Airway epithelial cell (primary cell): ENCODE results near the gene MED1. TPM values are rescaled to one million over a fixed set of nuclear protein-coding genes. Genes with fewer than 3 reads are reported as not detected.

Experiments used
- total RNA-seq: library from RNA; depleted of rRNA; stranded (reverse); fragments of >200 nt; gene quantifications from 2 replicates; pipeline ENCODE4 v1.2.3, GENCODE V29; 2015

The MED1 gene
- total RNA-seq, result 20.0 and 22.4 TPM in 2 replicates

GRCh38 chr17:39450847-39451581 lies at the start of gene MED1:
MED1 (minus strand) TSS chr17:39451263; CDS start chr17:39451062, 201 bp downstream.

GRCh38 chr17:39461113-39461925 lies 10.3 kb upstream of the MED1 start, which contains the start of gene CDK12:
CDK12 (plus strand) TSS chr17:39461486; CDS start chr17:39462072, 586 bp downstream.

DNA sequence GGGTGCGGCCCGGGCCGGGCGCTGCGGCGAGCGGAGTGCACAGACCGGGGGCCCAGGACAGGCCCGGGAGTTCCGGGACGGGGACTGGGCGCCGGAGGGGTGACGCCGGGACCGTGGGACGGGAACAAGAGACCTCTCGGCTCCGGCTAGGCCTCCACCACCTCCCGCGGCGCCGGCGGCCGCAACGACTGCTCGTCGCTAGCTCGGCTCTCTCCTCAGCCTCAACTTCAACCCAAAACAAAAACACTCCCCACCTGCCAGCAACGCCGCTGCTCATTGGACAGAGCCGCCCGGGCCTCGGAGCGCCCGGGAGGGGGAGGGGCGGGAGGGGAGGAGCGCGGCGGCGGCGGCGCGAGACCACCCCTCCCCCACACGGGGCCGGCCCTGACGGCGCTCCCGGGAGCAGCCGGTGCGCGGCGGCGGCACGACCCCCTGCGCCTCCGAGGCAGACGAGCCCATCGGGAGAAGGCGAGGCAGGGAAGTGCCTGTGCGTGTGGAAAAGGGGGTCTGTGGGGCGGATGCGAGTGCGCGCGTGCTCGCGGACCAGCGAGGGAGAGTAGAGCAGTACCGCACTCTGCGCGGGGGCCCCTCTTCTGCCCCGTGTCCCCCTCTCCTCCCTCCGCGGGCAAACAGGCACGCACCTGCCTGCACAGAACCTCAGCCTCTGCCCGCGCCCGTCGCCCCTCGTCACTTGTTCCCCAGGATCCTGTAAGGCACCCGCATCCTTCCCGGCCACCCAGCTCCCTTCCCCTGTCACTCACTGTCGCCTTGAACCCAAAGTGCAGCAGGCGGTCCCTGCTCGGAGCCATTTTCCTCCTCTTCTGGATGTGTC lies 49.4 kb downstream of the MED1 start, which contains the start of gene FBXL20:
Gene FBXL20 (minus strand): TSS at position 215 of the 832 bp plus-strand sequence. CDS start 224 bp downstream, outside the sequence.

Other genes with a start within 250 kb of the MED1 start
- gene STAC2, start 225.3 kb downstream of the MED1 start, total RNA-seq, result not detected in 2 replicates
- 4.9 and 6.1 TPM in 2 replicates for gene FBXL20, start 49.6 kb downstream of the MED1 start, total RNA-seq
- 20.0 and 27.1 TPM in 2 replicates for gene CDK12, start 10.2 kb upstream of the MED1 start, total RNA-seq
- gene NEUROD2, start 156.7 kb upstream of the MED1 start, total RNA-seq, result not detected in 2 replicates
- 1.3 and 2.5 TPM in 2 replicates for gene PPP1R1B, start 175.7 kb upstream of the MED1 start, total RNA-seq
- 23.3 and 40.3 TPM in 2 replicates for gene STARD3, start 185.9 kb upstream of the MED1 start, total RNA-seq
- gene TCAP, start 214.1 kb upstream of the MED1 start, total RNA-seq, result 0.05 and 0.14 TPM in 2 replicates
- not detected in 2 replicates for gene PNMT, start 217.2 kb upstream of the MED1 start, total RNA-seq
- gene PGAP3, start 236.8 kb upstream of the MED1 start, total RNA-seq, result 8.0 and 9.7 TPM in 2 replicates
- 57.0 and 69.2 TPM in 2 replicates for gene ERBB2, start 248.8 kb upstream of the MED1 start, total RNA-seq